ENCODE results near the gene VWA5B2. TPM values are rescaled to one million over a fixed set of nuclear protein-coding genes. Genes with fewer than 3 reads are reported as not detected.

The VWA5B2 gene
- total and polyA plus RNA-seq, 2 of the 13 experiments (the other 11 are each of a cell fraction or from before 2014, with no cell fraction given) = 0.03 to 0.04 TPM

GRCh38 chr3:184249412-184250166, 20.2 kb downstream of the VWA5B2 start, which contains the start of gene EEF1AKMT4 (continued):
- TF ChIP-seq NR3C1 (CRISPR knock-in tag; IDR thresholded peaks at IDR 0.05) = no peak
- TF ChIP-seq POLR2AphosphoS5 (IDR thresholded peaks at IDR 0.05; ENCODE audit: low read depth, low read length) = peak; percentile 57; the same call in 1 of the 2 replicates
- TF ChIP-seq ZNF660 (CRISPR knock-in tag; IDR thresholded peaks at IDR 0.05; ENCODE audit: borderline replicate concordance, low read depth) = no peak
- TF ChIP-seq THRA (CRISPR knock-in tag; IDR thresholded peaks at IDR 0.05; ENCODE audit: borderline replicate concordance) = 0 out of 2 replicates have a peak, but pooled peaks have one; percentile 25
- TF ChIP-seq EEA1 (CRISPR knock-in tag; IDR thresholded peaks at IDR 0.05; ENCODE audit: borderline replicate concordance) = peak; percentile 48; the same call in 1 of the 2 replicates
- TF ChIP-seq ZNF121 (CRISPR knock-in tag; IDR thresholded peaks at IDR 0.05) = no peak
- no peak for TF ChIP-seq ZNF282 (IDR thresholded peaks at IDR 0.05; ENCODE audit: partially characterized antibody)
- no peak for TF ChIP-seq ETS1 (CRISPR knock-in tag; IDR thresholded peaks at IDR 0.05)
- TF ChIP-seq SP4 (CRISPR knock-in tag; IDR thresholded peaks at IDR 0.05) = peak; percentile 81
- TF ChIP-seq THAP9 (CRISPR knock-in tag; IDR thresholded peaks at IDR 0.05; ENCODE audit: borderline replicate concordance) = no peak
- TF ChIP-seq REXO4 (CRISPR knock-in tag; IDR thresholded peaks at IDR 0.05; ENCODE audit: borderline replicate concordance) = no peak
- peak; percentile 61 for TF ChIP-seq RBFOX2 (IDR thresholded peaks at IDR 0.05; ENCODE audit: low read depth, low read length)
- no peak for TF ChIP-seq FUBP1 (CRISPR knock-in tag; IDR thresholded peaks at IDR 0.05; ENCODE audit: borderline replicate concordance)
- no peak for TF ChIP-seq E2F5 (CRISPR knock-in tag; conservative IDR thresholded peaks at IDR 0.05)
- TF ChIP-seq HMG20B (CRISPR knock-in tag; conservative IDR thresholded peaks at IDR 0.05) = 0 out of 2 replicates have a peak, but pooled peaks have one; percentile 31
- 0 out of 2 replicates have a peak, but pooled peaks have one; percentile 15 for TF ChIP-seq GMEB1 (CRISPR knock-in tag; IDR thresholded peaks at IDR 0.05; ENCODE audit: borderline replicate concordance)
- no peak for TF ChIP-seq ZNF530 (CRISPR knock-in tag; IDR thresholded peaks at IDR 0.05; ENCODE audit: low read depth)
- no peak for TF ChIP-seq SRF (IDR thresholded peaks at IDR 0.05; ENCODE audit: low read depth, low read length)

All from HepG2 (cell line).